Activated CD8-positive, alpha-beta memory T cell treated with anti-CD3 and anti-CD28 coated beads for 4 hours (primary cell): ENCODE data around the gene PFKP.
"Not testable (repeated sequence)": the region's sequence is repeated elsewhere in the genome, so short reads cannot be mapped to it uniquely, and the experiment has no call there.

ENCODE experiments used
- DNase-seq, 2 donors: peaks; one replicate each; pipeline ENCODE4 v3.0.0-alpha.2; 2020; ENCODE audit warnings: low read depth in 2 of 2

PFKP gene

DNA sequence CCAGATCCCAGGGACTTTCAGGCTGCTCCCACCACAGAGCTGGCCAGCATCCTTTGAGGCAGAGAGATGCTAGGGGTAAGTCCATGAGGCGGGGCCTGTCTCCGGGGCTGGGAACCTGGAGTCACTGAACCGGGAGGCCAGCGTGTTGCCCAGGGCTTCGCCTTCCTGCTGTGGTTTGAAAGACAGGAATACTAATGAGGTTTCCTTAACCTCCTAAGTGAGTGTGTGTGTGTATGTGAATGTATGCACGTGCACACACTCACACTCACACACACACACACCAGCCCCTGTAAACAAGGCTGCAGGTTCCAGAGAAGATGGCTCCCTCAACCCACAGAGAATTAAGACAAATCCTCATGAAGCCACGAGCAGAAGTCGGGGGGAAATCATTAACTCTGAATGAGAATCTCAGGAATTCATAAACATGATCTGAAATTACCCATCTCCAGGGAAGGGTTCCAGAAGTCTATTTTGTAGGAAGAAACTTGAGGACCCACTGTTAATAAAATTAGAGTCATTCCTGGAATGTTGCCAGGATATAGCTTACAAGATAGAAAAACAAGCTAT, 20.3 kb upstream of the PFKP start:
- no peak for DNase-seq

GRCh38 chr10:3047596-3047995, 19.8 kb upstream of the PFKP start:
- DNase-seq = no peak

DNA sequence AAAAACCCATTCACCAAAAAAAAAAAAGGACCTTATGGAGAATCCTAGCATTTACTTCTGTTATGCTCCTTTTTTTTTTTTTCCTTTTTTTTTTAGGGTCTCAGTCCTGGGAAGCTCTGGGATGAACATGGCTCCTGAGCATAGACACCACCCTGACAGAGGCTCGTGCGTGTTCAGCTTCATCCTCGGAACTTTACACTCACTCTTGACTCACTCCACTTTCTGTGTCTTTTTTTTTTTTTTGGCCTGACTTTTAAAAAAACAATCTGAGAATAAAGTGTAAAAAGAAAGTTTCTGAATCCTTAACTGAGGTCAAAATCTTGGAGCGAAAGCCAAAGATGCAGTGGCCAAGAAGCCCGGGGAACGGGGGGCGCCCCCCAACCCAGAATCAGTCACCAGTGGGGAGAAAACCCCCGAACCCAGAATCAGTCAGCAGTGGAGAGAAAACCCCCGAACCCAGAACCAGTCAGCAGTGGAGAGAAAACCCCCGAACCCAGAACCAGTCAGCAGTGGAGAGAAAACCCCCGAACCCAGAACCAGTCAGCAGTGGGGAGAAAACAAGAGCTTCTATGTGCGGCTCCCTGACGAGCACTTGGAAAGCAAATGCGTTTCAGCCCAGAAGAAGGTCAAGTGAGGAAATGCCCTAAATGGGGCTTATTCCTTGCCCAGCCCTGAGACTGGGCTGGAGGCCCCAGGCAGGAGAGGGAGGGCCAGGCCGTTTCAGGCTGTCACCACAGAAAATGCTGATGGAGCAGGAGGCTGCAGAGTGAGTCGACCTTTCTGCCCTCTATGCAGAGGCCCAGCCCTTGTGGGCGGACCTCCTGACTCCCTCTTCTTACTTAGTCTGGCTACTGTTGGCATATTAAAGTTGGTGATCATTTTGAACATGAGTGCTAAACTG, 19.0 kb upstream of the PFKP start:
- no peak for DNase-seq

DNA sequence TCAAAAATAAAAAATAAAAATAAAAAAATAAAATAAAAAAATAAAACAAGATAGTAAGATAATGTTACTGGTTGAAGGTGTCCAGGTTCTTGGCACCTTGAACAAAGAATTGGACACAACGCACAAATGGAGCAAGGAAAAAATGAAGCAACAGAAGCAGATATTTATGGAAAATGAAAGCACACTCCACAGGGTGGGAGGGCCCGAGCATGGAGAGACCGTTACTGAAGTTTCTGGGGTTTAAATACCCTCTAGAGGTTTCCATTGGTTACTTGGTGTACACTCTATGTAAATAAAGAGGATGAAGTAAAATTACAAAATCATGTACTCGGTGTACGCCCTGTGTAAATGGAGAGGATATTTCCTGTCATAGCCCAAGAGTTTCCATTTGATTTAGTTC, 15.7 kb upstream of the PFKP start:
- DNase-seq = no peak

DNA sequence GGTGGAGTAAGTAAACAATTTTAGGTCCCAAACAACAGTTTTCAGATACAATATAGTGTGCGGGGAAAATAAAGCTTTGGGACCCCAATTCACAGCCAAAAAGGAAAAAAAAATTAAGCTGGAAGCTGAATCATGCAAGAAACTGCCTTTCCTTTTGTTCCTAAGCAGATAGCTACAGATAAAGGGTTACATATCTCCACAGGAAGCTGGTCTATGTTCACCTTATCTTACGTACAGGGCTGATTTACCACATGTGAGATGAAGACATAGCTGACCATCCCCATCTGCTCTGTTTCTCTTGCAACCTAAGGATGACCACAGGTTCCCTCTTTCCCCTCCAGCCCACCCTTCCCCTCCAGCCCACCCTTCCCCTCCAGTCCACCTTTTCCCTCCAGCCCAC, 14.2 kb upstream of the PFKP start:
- DNase-seq = no peak

GRCh38 chr10:3054183-3054850, 13.0 kb upstream of the PFKP start:
- DNase-seq = no peak

GRCh38 chr10:3054851-3055199, 12.5 kb upstream of the PFKP start:
- DNase-seq = no peak

GRCh38 chr10:3056280-3057037, 10.9 kb upstream of the PFKP start:
- DNase-seq = no peak

DNA sequence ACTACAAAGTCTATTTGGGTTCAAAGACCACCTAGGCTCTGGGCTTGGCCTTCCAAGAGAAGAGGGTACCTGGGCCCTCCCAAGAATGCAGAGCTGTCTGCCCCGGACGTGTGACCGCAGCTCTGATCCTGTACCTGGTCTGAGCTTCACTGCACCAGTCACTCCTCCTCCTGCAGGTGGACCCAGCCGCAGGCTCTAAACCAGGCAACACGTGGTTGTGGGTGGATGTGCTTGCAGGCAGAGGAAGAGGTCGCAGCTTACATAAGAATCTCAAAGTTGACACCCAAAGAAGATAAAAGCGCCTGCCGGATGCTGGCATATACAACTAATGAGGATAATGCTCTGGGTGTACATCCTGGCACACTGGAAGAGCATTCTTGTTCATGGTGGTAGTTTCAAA, 9.4 kb upstream of the PFKP start:
- DNase-seq = no peak

GRCh38 chr10:3059974-3060373, 7.4 kb upstream of the PFKP start:
- DNase-seq = no peak

DNA sequence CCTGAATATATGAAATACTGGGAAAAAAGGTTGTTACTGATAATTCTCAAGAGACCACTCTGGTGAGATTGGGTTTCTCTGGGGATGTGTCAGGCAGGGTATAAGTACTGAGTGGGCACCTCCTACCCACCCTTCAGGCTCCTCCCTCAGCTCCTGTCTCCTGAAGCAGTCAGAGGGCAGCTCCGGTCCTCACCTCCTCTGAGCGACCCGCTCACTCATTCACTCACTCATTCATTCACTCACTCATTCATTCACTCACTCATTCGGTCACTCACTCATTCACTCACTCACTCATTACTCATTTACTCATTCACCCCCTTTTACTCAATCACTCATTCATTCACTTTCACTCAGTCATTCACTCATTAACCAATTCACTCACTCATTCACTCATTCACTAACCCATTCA, 6.9 kb upstream of the PFKP start:
- no peak for DNase-seq

- DNase-seq = not testable (repeated sequence)
Measured at GRCh38 chr10:3061323-3061898, 5.9 kb upstream of the PFKP start.

DNA sequence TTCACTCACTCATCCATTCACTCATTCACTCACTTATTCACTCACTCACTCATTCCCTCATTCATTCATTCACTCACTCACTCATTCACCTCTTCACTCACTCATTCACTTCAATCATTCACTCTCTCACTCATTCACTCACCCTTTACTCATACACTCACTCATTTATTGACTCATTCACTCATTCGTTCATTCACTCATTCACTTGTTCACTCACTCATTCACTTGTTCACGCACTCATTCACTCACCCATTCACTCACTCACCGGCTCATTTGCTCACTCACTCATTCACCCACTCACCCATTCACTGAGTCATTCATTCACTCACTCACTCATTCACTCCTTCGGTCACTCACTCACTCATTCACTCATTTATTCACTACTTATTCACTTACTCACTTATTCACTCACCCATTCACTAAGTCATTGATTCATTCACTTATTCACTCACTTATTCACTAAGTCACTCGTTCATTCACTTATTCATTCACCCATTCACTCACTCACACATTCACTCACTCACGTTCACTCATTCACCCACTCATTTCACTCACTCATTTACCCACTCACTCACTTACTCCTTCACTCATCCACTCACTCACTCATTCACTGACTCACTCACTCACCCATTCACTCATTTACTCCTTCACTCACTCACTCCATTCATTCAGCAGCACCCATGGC, 4.7 kb upstream of the PFKP start:
- DNase-seq = no peak

DNA sequence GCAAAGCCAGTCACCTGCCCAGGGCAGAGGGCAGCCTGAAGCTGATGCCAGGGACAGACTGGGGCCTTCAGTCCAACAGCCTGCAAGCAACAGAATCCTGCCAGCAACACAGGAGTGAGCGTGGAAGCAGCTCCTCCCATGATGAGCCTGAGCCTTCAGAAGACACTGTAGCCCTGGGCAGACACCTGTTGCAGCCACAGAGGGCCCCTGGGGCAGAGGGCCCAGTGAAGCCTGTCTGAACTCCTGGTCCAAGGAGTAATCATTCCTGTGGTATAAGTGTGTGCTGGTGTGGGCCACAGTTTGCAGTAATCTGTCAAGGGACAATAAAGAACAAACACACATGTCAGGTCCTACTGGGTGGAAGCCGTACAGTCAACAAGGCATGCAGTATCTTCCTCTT, 2.9 kb upstream of the PFKP start:
- no peak for DNase-seq

DNA sequence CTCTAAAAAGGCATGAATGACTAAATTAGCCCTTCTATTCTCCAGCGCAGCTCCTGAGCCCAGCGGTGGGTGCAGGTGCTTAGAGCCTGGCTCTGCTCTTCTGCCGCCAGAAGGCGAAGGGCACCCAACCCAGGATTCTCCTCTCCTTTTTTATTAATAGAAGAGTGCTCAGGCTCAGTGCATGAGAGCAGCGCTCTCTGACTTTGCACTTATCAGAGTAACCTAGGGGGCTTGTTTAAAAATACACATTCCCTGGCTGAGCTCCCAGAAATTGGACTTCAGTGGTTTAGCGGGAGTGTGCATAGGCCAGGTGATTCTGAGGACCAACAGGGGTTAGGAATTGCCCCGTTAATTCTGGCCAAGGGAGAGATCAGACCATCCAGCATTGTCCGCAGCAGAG, 1.7 kb upstream of the PFKP start:
- DNase-seq = no peak

- no peak for DNase-seq
Measured at GRCh38 chr10:3066317-3067117, 831 bp upstream of the PFKP start.

- no peak for DNase-seq
Measured at GRCh38 chr10:3067859-3068179, 471 bp downstream of the PFKP start.

GRCh38 chr10:3068201-3068967, 1.0 kb downstream of the PFKP start:
- DNase-seq = peak; percentile 23 to 30

GRCh38 chr10:3068968-3069737, 1.8 kb downstream of the PFKP start:
- no peak for DNase-seq
